ENCODE results near the gene FAM20A.

Gene FAM20A

DNA sequence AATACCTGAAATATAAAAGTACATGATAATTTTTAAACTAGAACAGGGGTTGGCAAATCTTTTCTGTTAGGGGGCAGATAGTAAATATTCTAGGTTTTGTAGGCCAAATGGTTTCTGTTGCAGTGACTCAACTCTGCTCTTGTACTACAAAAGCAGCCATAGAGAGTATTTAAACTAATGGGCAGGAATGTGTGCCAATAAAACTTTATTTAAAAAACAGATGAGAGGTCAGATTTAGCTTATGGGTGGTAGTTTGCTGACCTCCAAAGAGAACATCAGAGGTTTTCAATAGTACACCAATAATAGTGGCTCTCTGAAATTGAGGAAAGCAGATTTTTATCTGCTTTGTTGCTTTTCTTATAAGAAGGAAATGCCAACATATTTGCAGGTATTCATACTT is 15.2 kb upstream of the FAM20A start:
- TF ChIP-seq, protein P1, sequence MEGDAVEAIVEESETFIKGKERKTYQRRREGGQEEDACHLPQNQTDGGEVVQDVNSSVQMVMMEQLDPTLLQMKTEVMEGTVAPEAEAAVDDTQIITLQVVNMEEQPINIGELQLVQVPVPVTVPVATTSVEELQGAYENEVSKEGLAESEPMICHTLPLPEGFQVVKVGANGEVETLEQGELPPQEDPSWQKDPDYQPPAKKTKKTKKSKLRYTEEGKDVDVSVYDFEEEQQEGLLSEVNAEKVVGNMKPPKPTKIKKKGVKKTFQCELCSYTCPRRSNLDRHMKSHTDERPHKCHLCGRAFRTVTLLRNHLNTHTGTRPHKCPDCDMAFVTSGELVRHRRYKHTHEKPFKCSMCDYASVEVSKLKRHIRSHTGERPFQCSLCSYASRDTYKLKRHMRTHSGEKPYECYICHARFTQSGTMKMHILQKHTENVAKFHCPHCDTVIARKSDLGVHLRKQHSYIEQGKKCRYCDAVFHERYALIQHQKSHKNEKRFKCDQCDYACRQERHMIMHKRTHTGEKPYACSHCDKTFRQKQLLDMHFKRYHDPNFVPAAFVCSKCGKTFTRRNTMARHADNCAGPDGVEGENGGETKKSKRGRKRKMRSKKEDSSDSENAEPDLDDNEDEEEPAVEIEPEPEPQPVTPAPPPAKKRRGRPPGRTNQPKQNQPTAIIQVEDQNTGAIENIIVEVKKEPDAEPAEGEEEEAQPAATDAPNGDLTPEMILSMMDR (conservative IDR thresholded peaks at IDR 0.05; ENCODE audit: low read depth, low read length): no peak
- H3K4me3 ChIP-seq (ENCODE audit: low read length): no peak overlapping the region
- no peak for DNase-seq (ENCODE audit: low read depth)

DNA sequence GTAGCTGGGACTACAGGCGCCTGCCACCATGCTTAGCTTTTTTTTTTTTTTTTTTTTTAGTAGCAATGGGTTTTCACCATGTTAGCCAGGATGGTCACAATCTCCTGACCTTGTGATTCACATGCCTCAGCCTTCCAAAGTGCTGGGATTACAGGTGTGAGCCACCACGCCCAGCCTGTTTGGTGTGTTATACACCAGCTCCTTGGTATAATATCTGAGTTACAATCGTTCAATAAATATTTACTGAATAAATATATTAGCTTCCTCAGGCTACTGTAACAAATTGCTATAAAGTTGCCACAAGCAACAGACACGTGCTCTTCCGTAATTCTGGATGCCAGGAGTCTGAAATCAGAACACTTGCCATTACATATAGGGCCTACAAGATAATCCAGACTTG is 13.6 kb upstream of the FAM20A start:
- no peak for DNase-seq (ENCODE audit: low read depth)
- TF ChIP-seq, protein P1 (conservative IDR thresholded peaks at IDR 0.05; ENCODE audit: low read depth, low read length): no peak
- H3K4me3 ChIP-seq (ENCODE audit: low read length): no peak overlapping the region

DNA sequence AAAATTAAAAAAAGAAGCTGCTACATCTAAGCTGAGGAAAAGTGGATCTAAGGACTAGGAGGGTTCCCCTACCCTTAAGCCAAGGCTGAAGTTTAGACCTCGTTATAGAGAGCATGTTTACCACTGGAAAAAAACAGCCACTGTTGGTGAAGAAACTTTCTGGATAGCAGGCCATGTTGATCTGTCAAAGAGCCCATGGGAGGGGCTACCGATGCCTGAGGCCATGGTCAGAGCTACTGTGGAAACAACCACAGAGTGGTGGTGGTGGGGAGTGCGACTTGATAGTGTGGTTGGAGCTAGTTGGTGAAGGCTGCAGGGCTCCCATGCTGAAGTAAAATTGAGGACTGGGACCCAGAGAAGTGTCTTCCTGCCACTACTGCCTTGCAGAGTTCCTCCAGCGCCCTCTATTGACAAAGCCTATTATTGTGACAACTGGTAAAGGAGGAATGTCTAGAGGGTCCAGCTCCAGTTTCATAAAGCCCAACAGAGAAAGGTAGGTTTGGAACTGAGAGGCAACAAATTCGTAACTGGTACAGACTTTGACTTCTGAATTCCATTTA is 12.7 kb upstream of the FAM20A start:
- DNase-seq (ENCODE audit: low read depth): no peak
- H3K4me3 ChIP-seq (ENCODE audit: low read length): no peak overlapping the region
- TF ChIP-seq, protein P1 (conservative IDR thresholded peaks at IDR 0.05; ENCODE audit: low read depth, low read length): peak; percentile 76

DNA sequence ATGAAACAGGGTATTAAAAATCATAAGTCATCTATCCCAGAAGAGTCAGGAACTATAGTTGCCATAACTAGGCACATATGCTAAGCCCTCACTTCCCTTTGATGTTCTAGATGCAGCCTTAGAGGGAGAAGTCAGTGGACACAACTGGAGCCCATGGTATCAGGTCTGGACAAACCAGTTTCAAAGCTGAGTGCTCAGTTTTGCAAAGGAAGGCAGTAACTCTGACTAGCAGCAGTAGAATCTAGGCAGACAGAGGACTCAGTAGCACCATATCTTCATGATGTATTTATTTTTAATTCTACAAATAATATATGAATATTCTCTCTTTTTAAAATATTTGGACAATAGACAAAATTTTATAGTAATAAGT is 11.7 kb upstream of the FAM20A start:
- DNase-seq (ENCODE audit: low read depth): no peak
- TF ChIP-seq, protein P1 (conservative IDR thresholded peaks at IDR 0.05; ENCODE audit: low read depth, low read length): no peak
- no peak overlapping the region for H3K4me3 ChIP-seq (ENCODE audit: low read length)

DNA sequence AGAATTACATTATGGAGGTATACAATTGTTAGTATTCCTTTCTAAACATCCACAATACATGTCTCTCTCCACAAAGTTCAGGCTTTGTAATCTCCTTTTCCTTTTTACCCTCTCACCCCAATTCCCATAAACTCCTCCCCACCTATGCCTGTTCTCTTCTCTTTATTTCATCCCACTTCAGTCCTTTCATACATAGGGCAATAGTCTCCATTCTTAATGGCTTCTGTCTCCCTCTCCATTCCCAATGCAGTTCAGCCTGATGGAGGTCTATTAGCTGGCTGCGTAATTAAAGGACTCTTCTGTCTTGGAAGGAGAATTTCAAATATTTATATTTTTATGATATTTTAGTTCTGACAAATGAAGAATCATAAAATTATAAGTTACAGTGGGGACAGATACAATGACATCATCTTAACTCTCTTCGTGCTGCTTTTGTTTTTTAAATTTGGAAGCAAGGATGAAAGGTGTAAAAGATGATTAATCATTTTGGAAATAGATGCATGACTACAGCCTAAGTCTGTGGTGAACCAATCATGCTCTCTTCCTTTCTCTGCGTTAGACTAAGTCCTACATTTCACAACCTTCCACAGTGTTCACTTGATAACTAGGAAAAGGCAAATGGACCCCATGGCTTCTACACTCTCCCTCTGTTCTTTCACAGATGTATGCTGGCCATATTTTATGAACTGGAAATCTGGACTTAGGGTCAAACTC is 11.2 kb upstream of the FAM20A start:
- no peak for DNase-seq (ENCODE audit: low read depth)
- TF ChIP-seq, protein P1 (conservative IDR thresholded peaks at IDR 0.05; ENCODE audit: low read depth, low read length): no peak
- H3K4me3 ChIP-seq (ENCODE audit: low read length): no peak overlapping the region

DNA sequence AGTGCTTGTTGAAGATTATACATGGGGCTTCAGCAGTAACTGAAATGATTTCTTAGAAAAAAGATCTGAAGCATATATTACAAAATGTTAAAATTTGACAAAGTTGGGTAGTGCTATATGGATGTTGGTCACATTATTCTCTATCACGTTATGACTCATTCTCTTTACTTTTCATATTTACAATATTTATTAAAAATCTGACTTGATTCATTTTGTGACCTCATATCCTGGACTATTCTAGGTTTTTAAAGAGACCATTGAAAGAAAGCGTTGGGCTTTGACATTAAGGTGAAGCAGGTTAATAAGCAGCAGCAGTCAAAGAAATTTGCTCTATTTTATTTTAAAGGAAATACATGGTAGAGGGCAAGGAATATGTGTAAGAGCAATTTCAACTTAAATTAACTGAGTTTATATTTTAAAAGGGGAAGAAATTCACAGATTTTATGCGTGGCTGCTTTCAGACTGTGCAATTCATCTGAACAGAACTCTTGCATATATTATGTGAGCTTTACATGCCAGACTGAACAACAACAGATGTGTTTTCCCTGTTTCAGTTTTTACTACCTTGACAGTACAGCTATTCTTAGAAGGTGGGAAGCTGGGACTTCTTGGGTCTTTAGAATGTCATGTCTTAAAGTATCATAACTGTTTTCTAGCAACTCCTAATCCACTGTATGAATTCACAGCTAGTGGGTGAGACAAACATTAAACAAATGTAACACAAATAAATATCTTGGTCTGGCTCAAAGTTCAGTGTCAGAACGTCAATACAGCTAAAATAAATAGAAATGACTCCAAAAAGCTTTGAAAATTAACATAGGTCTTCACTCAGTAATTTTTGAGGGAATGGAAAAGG is 10.4 kb upstream of the FAM20A start:
- TF ChIP-seq, protein P1 (conservative IDR thresholded peaks at IDR 0.05; ENCODE audit: low read depth, low read length): no peak
- no peak for DNase-seq (ENCODE audit: low read depth)

More for the DNA sequence above, 10.4 kb upstream of the FAM20A start:
- no peak overlapping the region for H3K4me3 ChIP-seq (ENCODE audit: low read length)

Measured in retinal pigment epithelial cell (primary cell).